OCI-LY1 (cell line): ENCODE measurements around the gene FBXW12.

Source experiments
- H2AFZ ChIP-seq: fragments of 200-600 bp; sonication (generic), shearing (Covaris generic); 2 replicates; pipeline ENCODE4 v1.6.0; 2014; ENCODE audit warnings: antibody characterized with exemption, mild to moderate bottlenecking, low read length
- H3F3A ChIP-seq: fragments of 200-600 bp; sonication (generic), shearing (Covaris generic); 2 replicates; pipeline ENCODE4 v1.6.0; 2014; ENCODE audit warnings: mild to moderate bottlenecking, antibody characterized with exemption, low read length, moderate library complexity; ENCODE audit not compliant: insufficient read depth
- H3K27ac ChIP-seq: fragments of 200-600 bp; sonication (generic); 2 replicates; pipeline ENCODE4 v1.5.1; 2014; ENCODE audit warnings: low read length, mixed run types, mild to moderate bottlenecking, low read depth; ENCODE audit not compliant: poor library complexity, severe bottlenecking
- H3K27me3 ChIP-seq: fragments of 200-600 bp; sonication (generic); 2 replicates; pipeline ENCODE4 v1.6.0; 2014; ENCODE audit warnings: antibody characterized with exemption, mild to moderate bottlenecking, low read length, moderate library complexity; ENCODE audit not compliant: insufficient read depth
- H3K36me3 ChIP-seq: fragments of 200-600 bp; sonication (generic); 2 replicates; pipeline ENCODE4 v1.6.1; 2014; ENCODE audit warnings: mild to moderate bottlenecking, antibody characterized with exemption, low read length, moderate library complexity, mixed read lengths; ENCODE audit not compliant: insufficient read depth
- H3K4me1 ChIP-seq: fragments of 200-600 bp; sonication (generic); 2 replicates; pipeline ENCODE4 v1.5.1; 2014; ENCODE audit warnings: mild to moderate bottlenecking, low read length, moderate library complexity; ENCODE audit not compliant: insufficient read depth, severe bottlenecking
- H3K4me2 ChIP-seq: fragments of 200-600 bp; sonication (generic), shearing (Covaris generic); 2 replicates; pipeline ENCODE4 v1.6.1; 2014; ENCODE audit warnings: low read length
- H3K4me3 ChIP-seq: fragments of 200-600 bp; sonication (generic); 2 replicates; pipeline ENCODE4 v1.5.1; 2014; ENCODE audit warnings: low read length, low read depth, mild to moderate bottlenecking, mixed read lengths; ENCODE audit not compliant: poor library complexity, severe bottlenecking
- H3K79me2 ChIP-seq: fragments of 200-600 bp; shearing (Covaris generic); 2 replicates; pipeline ENCODE4 v1.6.1; 2016; ENCODE audit warnings: mixed run types, low read length, mixed read lengths; ENCODE audit not compliant: insufficient read depth
- H3K9ac ChIP-seq: fragments of 200-600 bp; sonication (generic), shearing (Covaris generic); 2 replicates; pipeline ENCODE4 v1.6.1; 2014; ENCODE audit warnings: mild to moderate bottlenecking, low read length, mixed read lengths
- H3K9me2 ChIP-seq: fragments of 200-600 bp; sonication (generic), shearing (Covaris generic); 2 replicates; pipeline ENCODE4 v1.6.1; 2014; ENCODE audit warnings: low read depth, mild to moderate bottlenecking, low read length, mixed read lengths
- H3K9me3 ChIP-seq: fragments of 200-600 bp; shearing (Covaris generic); 2 replicates; pipeline ENCODE4 v1.6.1; 2014; ENCODE audit warnings: low read length, mixed read lengths
- H4K20me1 ChIP-seq: fragments of 200-600 bp; sonication (generic), shearing (Covaris generic); 2 replicates; pipeline ENCODE4 v1.6.0; 2016; ENCODE audit warnings: mild to moderate bottlenecking, low read length; ENCODE audit not compliant: insufficient read depth
- CTCF ChIP-seq: fragments of 200-600 bp; sonication (generic), shearing (Covaris generic); IDR thresholded peaks from 2 replicates; pipeline ENCODE4 v1.5.1; 2017; ENCODE audit warnings: mild to moderate bottlenecking, antibody characterized with exemption, low read length, moderate library complexity, mixed read lengths
- EZH2 ChIP-seq: fragments of 200-600 bp; sonication (generic), shearing (Covaris generic); IDR thresholded peaks from 2 replicates; pipeline ENCODE4 v1.8.0; 2017; ENCODE audit warnings: borderline replicate concordance, mixed run types, mild to moderate bottlenecking, antibody characterized with exemption, low read length, moderate library complexity, mixed read lengths

The FBXW12 gene

GRCh38 chr3:48411041-48411588 is 39.1 kb downstream of the FBXW12 start:
- TF ChIP-seq EZH2 = no peak
- no peak for TF ChIP-seq CTCF
- Histone ChIP-seq H3K27me3 (peaks cover 5% of the 10 kb centered on the region; the same call in 1 of the 2 replicates), H3K27ac (no peak overlapping the region), H3K9ac (no peak overlapping the region), H3F3A (no peaks in the 10 kb centered on the region), H3K36me3 (no peaks in the 10 kb centered on the region), H3K4me2 (no peak overlapping the region), H2AFZ (no peak overlapping the region), H4K20me1 (no peaks in the 10 kb centered on the region), H3K79me2 (no peaks in the 10 kb centered on the region), H3K4me1 (no peaks in the 10 kb centered on the region), H3K9me2 (no peaks in the 10 kb centered on the region), H3K4me3 (no peak overlapping the region), H3K9me3 (no peaks in the 10 kb centered on the region)

DNA sequence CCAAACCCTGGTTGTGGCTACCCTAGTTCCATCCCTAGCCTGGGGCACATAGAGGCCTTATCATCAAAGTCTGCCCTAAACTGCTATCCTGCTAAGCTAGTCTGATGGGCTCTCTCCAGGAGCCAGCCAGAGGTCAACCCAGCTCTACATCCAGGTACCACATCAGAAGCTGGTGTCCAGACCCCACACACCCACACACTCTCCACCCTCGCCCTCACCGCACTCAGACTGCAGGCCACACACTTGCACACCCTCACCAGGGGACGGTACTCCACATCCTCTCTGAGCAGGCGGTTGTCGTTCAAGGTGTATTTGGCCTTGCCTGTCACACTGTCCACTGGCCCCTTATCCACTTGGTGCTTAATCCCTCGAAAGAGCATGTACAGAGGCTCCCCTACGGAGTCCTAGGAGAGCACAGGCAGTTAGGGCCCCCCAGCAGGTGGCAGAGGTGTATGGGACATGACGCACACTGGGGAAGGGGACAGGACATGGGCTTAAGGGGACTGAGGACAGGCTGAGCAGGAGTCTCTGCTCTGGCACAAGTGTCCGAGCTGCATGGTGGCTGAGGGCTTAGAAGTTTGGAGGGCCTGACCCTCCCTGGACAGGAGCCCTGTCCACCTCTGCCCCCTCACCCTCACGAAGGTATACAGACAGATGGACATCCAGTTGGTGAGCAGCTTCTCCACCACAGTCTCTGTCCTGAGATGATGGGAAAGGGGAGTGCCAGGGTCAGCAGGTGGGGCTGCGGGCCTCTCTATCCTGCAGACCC is 39.8 kb downstream of the FBXW12 start:
- Histone ChIP-seq H3K79me2 (no peaks in the 10 kb centered on the region), H3K4me2 (no peak overlapping the region), H3K9me2 (no peaks in the 10 kb centered on the region), H3K4me1 (no peaks in the 10 kb centered on the region), H3F3A (no peaks in the 10 kb centered on the region), H2AFZ (no peak overlapping the region), H4K20me1 (no peaks in the 10 kb centered on the region), H3K9me3 (no peaks in the 10 kb centered on the region), H3K36me3 (no peaks in the 10 kb centered on the region), H3K9ac (no peak overlapping the region), H3K27me3 (peaks cover 6% of the 10 kb centered on the region; the same call in 1 of the 2 replicates), H3K27ac (no peak overlapping the region), H3K4me3 (no peak overlapping the region)
- TF ChIP-seq EZH2 = no peak
- no peak for TF ChIP-seq CTCF

GRCh38 chr3:48412375-48413001 is 40.5 kb downstream of the FBXW12 start:
- Histone ChIP-seq H3K27ac (no peak overlapping the region), H3K9me3 (no peaks in the 10 kb centered on the region), H3K4me1 (no peaks in the 10 kb centered on the region), H3K79me2 (no peaks in the 10 kb centered on the region), H3K27me3 (peaks cover 6% of the 10 kb centered on the region; the same call in 1 of the 2 replicates), H2AFZ (no peak overlapping the region), H3K4me3 (no peak overlapping the region), H3K4me2 (no peak overlapping the region), H3K9me2 (no peaks in the 10 kb centered on the region), H3K36me3 (no peaks in the 10 kb centered on the region), H3K9ac (no peak overlapping the region), H3F3A (no peaks in the 10 kb centered on the region), H4K20me1 (no peaks in the 10 kb centered on the region)
- no peak for TF ChIP-seq EZH2
- TF ChIP-seq CTCF = no peak
